ENCODE data around the gene AFDN.

GRCh38 chr6:167849846-167850459 lies 23.2 kb downstream of the AFDN start:
- TF ChIP-seq RCOR1 (IDR thresholded peaks at IDR 0.05; ENCODE audit: low read length), result no peak
- no peak for TF ChIP-seq EZH2phosphoT487 (IDR thresholded peaks at IDR 0.05; ENCODE audit: borderline replicate concordance, low read depth)
- TF ChIP-seq CTCF (IDR thresholded peaks at IDR 0.05), result no peak
- TF ChIP-seq REST (IDR thresholded peaks at IDR 0.05; ENCODE audit: low read depth, low read length), result no peak
- no peak for TF ChIP-seq POLR2AphosphoS5 (IDR thresholded peaks at IDR 0.05; ENCODE audit: low read depth, low read length)
- TF ChIP-seq TAF1 (IDR thresholded peaks at IDR 0.05; ENCODE audit: borderline replicate concordance, low read depth, low read length), result no peak
- no peak for TF ChIP-seq YY1 (IDR thresholded peaks at IDR 0.05; ENCODE audit: low read depth)
